ENCODE results near the gene RASGRP4. TPM values are rescaled to one million over a fixed set of nuclear protein-coding genes. Genes with fewer than 3 reads are reported as not detected.

Gene RASGRP4
- total and polyA plus RNA-seq, 8 donors, result 2.0 to 23.8 (median 2.8) TPM

DNA sequence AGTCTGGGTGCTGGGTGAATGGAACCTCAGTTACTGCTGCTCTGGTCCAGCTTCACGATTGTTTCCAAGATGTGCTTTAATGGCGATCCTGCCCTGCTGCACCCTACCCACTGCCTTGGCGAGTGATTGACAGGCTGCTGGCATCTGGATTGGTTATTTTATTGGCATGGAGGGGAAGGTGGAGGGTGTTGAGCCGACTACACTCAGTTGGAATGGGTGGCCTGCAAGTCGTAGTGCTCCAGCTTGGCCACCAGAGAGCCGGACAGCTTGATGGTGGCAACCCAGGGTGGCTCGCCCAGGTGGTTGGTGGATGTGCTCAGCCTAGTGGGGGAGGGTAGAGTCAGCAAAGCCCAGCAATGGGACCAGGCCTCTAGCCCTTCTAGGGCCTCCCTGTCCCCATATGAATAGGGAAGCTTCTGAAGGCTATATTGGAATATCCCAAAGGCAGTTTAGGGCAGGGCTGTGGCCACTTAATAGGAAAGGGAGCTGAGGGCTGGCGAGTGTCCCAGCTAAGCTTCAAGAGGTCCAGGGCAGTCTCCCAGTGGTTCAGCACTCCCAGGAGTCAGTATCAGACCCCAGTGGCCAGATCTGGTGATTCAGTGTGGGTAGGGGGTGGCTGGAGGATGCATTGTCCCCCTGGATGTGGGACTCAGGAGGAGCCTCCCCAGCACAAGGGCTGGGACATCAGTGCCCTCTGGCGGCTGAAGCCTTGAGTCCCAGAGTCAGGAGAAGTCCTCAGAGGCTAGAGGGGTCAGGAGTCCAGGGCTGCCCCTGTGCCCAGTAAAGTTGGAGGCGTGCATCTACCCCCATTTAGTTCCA is 41.6 kb downstream of the RASGRP4 start:
- H3K27me3 ChIP-seq, result peaks cover 0 to 49% of the 10 kb centered on the region in 2 donors
- TF ChIP-seq, protein P1, sequence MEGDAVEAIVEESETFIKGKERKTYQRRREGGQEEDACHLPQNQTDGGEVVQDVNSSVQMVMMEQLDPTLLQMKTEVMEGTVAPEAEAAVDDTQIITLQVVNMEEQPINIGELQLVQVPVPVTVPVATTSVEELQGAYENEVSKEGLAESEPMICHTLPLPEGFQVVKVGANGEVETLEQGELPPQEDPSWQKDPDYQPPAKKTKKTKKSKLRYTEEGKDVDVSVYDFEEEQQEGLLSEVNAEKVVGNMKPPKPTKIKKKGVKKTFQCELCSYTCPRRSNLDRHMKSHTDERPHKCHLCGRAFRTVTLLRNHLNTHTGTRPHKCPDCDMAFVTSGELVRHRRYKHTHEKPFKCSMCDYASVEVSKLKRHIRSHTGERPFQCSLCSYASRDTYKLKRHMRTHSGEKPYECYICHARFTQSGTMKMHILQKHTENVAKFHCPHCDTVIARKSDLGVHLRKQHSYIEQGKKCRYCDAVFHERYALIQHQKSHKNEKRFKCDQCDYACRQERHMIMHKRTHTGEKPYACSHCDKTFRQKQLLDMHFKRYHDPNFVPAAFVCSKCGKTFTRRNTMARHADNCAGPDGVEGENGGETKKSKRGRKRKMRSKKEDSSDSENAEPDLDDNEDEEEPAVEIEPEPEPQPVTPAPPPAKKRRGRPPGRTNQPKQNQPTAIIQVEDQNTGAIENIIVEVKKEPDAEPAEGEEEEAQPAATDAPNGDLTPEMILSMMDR (IDR thresholded peaks at IDR 0.05), result no peak

DNA sequence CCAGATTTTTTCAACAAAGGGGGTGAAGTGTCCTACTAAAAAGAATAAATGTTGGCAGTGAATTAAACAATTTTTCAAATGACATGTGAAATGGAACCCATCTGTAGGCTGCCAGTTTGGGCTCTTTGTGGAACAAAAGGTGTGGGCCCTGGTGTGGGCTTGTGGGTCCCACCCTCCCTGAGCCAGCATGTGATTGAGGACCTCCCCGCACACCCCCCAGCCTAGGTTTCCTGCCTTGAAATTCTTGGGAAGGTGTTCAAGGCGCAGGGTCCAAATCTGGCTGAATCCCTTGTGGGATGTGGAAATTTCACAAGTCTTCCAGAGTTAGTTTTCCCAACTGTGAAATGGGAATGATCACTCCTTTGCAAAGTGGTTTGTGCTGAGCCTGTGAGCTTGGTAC is 42.3 kb downstream of the RASGRP4 start:
- intact Hi-C loops (cut with DNase I), result no loop called here
- peaks cover 0 to 76% of the 10 kb centered on the region in 2 donors for H3K36me3 ChIP-seq
- DNase-seq, result no peak

More for the DNA sequence above, 41.6 kb downstream of the RASGRP4 start:
- H3K36me3 ChIP-seq, result peaks cover 0 to 69% of the 10 kb centered on the region in 2 donors
- H3K9me3 ChIP-seq, result no peaks in the 10 kb centered on the region
- H3K4me1 ChIP-seq, result peaks cover 17 to 40% of the 10 kb centered on the region in 2 donors
- no peak for DNase-seq
- no peak overlapping the region for H3K4me3 ChIP-seq
- no peak for ATAC-seq
- intact Hi-C loops (cut with DNase I), result no loop called here
- H3K27ac ChIP-seq, result no peak overlapping the region

DNA sequence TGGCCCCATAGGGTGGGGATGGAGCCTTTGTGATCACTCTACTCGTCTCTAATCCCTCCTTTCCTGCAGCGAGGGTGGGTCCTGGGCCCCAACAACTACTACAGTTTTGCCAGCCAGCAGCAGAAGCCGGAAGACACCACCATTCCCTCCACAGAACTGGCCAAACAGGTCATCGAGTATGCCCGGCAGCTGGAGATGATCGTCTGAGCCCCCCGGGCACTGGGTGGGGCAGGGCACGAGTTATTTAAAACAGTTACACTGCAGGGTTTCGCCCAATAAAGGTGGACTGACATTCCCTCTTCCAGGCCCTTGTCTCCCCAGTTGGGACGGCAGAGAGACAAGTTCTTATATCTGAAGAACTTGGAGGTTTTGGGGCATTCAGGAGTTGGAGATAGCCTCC is 42.8 kb downstream of the RASGRP4 start:
- no peak overlapping the region for H3K27ac ChIP-seq
- no peaks in the 10 kb centered on the region for H3K9me3 ChIP-seq
- DNase-seq (no peak), ATAC-seq (no peak)
- peaks cover 7 to 28% of the 10 kb centered on the region in 2 donors for H3K4me1 ChIP-seq
- intact Hi-C loops (cut with DNase I), result no loop called here
- H3K4me3 ChIP-seq, result no peak overlapping the region
- H3K27me3 ChIP-seq, result peaks cover 0 to 37% of the 10 kb centered on the region in 2 donors
- TF ChIP-seq, protein P1 (IDR thresholded peaks at IDR 0.05), result no peak
- peaks cover 0 to 82% of the 10 kb centered on the region in 2 donors for H3K36me3 ChIP-seq

More for the DNA sequence above, 42.3 kb downstream of the RASGRP4 start:
- ATAC-seq, result no peak
- peaks cover 0 to 43% of the 10 kb centered on the region in 2 donors for H3K27me3 ChIP-seq
- H3K27ac ChIP-seq, result no peak overlapping the region
- H3K4me3 ChIP-seq, result no peak overlapping the region
- H3K4me1 ChIP-seq, result peaks cover 10 to 34% of the 10 kb centered on the region in 2 donors
- no peaks in the 10 kb centered on the region for H3K9me3 ChIP-seq
- TF ChIP-seq, protein P1 (IDR thresholded peaks at IDR 0.05), result no peak

DNA sequence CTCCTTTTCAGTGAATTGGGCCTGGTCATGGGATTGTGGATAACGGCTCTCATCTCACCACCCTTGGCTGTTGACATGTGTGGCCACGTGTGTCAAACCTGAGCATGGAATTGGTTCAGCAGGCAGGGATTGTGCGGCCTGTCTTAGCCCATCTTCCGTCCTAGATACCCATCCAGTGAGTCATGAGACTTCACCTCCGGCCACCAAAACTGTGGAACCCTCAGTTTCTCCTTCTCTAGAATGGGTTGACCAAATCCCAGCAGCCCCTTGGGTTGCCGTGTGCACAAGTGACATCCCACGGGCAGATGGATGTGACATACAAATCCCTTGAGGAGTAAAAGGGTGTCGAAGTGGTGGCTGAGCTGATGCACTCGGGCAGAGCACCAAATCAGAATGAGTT is 44.9 kb downstream of the RASGRP4 start:
- Histone ChIP-seq H3K4me1 (peaks cover 4 to 18% of the 10 kb centered on the region in 2 donors), H3K27me3 (peaks cover 0 to 16% of the 10 kb centered on the region in 2 donors), H3K27ac (no peak overlapping the region), H3K36me3 (peaks cover 0 to 97% of the 10 kb centered on the region in 2 donors), H3K4me3 (no peak overlapping the region), H3K9me3 (no peaks in the 10 kb centered on the region)
- TF ChIP-seq, protein P1 (IDR thresholded peaks at IDR 0.05), result no peak
- ATAC-seq (no peak), DNase-seq (no peak)
- intact Hi-C loops (cut with DNase I), result no loop called here

- H3K4me3 ChIP-seq, result no peak overlapping the region
- peaks cover 13 to 23% of the 10 kb centered on the region in 2 donors for H3K4me1 ChIP-seq
- no peaks in the 10 kb centered on the region for H3K9me3 ChIP-seq
- intact Hi-C loops (cut with DNase I), result no loop called here
- DNase-seq, result no peak
- no peak overlapping the region for H3K27ac ChIP-seq
- TF ChIP-seq, protein P1 (IDR thresholded peaks at IDR 0.05), result no peak
- H3K36me3 ChIP-seq, result peaks cover 0 to 77% of the 10 kb centered on the region in 2 donors
- H3K27me3 ChIP-seq, result no peaks in the 10 kb centered on the region
- ATAC-seq, result no peak
Measured at GRCh38 chr19:38378866-38379265, 47.2 kb downstream of the RASGRP4 start.

Measured in left lung (tissue), 10 donors.